Measurements from ENCODE around the gene PHF11. TPM values are rescaled to one million over a fixed set of nuclear protein-coding genes. Genes with fewer than 3 reads are reported as not detected.

PHF11 gene
- total RNA-seq, 1 experiment from 2014 or later: 16.0 TPM

DNA sequence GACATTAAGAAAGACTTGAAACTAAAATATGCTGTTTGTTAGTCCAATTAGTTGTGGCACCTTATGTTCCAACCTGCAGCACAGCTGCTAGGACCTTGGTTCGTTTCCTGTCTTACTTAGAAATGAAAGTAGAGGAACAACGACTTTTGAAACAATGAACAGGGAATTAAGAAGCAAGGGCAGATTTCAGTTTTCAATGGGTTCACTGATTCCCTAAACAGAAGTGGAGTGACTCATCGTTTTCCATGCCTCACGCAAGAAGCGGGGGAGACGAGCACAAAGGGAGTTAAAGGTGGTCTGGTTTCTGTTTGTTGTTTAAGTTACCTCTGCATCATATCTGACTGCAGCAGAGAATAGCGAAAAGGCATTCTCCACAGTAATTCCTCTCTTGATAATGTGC lies 44.8 kb downstream of the PHF11 start:
- TF ChIP-seq, protein P1, sequence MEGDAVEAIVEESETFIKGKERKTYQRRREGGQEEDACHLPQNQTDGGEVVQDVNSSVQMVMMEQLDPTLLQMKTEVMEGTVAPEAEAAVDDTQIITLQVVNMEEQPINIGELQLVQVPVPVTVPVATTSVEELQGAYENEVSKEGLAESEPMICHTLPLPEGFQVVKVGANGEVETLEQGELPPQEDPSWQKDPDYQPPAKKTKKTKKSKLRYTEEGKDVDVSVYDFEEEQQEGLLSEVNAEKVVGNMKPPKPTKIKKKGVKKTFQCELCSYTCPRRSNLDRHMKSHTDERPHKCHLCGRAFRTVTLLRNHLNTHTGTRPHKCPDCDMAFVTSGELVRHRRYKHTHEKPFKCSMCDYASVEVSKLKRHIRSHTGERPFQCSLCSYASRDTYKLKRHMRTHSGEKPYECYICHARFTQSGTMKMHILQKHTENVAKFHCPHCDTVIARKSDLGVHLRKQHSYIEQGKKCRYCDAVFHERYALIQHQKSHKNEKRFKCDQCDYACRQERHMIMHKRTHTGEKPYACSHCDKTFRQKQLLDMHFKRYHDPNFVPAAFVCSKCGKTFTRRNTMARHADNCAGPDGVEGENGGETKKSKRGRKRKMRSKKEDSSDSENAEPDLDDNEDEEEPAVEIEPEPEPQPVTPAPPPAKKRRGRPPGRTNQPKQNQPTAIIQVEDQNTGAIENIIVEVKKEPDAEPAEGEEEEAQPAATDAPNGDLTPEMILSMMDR (conservative IDR thresholded peaks at IDR 0.05; ENCODE audit: low read depth, low read length): no peak
- TF ChIP-seq EZH2 (IDR thresholded peaks at IDR 0.05; ENCODE audit: borderline replicate concordance, low read depth, low read length, poor library complexity, severe bottlenecking): no peak
- H3K27ac ChIP-seq (ENCODE audit: low read depth, low read length, poor library complexity, severe bottlenecking): no peak overlapping the region
- H3K36me3 ChIP-seq (ENCODE audit: insufficient read depth, low read length, poor library complexity, severe bottlenecking): peaks cover 6% of the 10 kb centered on the region
- CTCF ChIA-PET: no interaction called here
- H3K4me1 ChIP-seq (ENCODE audit: insufficient read depth, low read length, poor library complexity, severe bottlenecking): no peaks in the 10 kb centered on the region
- no peak for DNase-seq (ENCODE audit: low spot score)
- no peaks in the 10 kb centered on the region for H3K9me3 ChIP-seq (ENCODE audit: low read depth, low read length, poor library complexity, severe bottlenecking)
- H3K4me3 ChIP-seq (ENCODE audit: low read depth, low read length, poor library complexity, severe bottlenecking): no peak overlapping the region
- POLR2A ChIA-PET (ENCODE audit: low non-redundant PET): no interaction called here
- no peaks in the 10 kb centered on the region for H3K27me3 ChIP-seq (replicated peaks; ENCODE audit: insufficient read depth, low read depth, low read length, poor library complexity)
- intact Hi-C loops (cut with micrococcal nuclease; ENCODE audit: unreplicated experiment): no loop called here
- no TSS peak for BruUV-seq (replicated peaks)

- no peaks in the 10 kb centered on the region for H3K4me1 ChIP-seq (ENCODE audit: insufficient read depth, low read length, poor library complexity, severe bottlenecking)
- peaks cover 9% of the 10 kb centered on the region for H3K36me3 ChIP-seq (ENCODE audit: insufficient read depth, low read length, poor library complexity, severe bottlenecking)
- H3K9me3 ChIP-seq (ENCODE audit: low read depth, low read length, poor library complexity, severe bottlenecking): no peaks in the 10 kb centered on the region
- CTCF ChIA-PET: no interaction called here
- BruUV-seq (replicated peaks): no TSS peak
- intact Hi-C loops (cut with micrococcal nuclease; ENCODE audit: unreplicated experiment): no loop called here
- H3K27ac ChIP-seq (ENCODE audit: low read depth, low read length, poor library complexity, severe bottlenecking): no peak overlapping the region
- DNase-seq (ENCODE audit: low spot score): no peak
- no peaks in the 10 kb centered on the region for H3K27me3 ChIP-seq (replicated peaks; ENCODE audit: insufficient read depth, low read depth, low read length, poor library complexity)
- no peak for TF ChIP-seq EZH2 (IDR thresholded peaks at IDR 0.05; ENCODE audit: borderline replicate concordance, low read depth, low read length, poor library complexity, severe bottlenecking)
- TF ChIP-seq, protein P1 (conservative IDR thresholded peaks at IDR 0.05; ENCODE audit: low read depth, low read length): no peak
- POLR2A ChIA-PET (ENCODE audit: low non-redundant PET): no interaction called here
- no peak overlapping the region for H3K4me3 ChIP-seq (ENCODE audit: low read depth, low read length, poor library complexity, severe bottlenecking)
Observed at GRCh38 chr13:49543656-49544055, 47.9 kb downstream of the PHF11 start.

GRCh38 chr13:49545661-49546060 lies 49.9 kb downstream of the PHF11 start:
- no peaks in the 10 kb centered on the region for H3K4me1 ChIP-seq (ENCODE audit: insufficient read depth, low read length, poor library complexity, severe bottlenecking)
- BruUV-seq (replicated peaks): no TSS peak
- TF ChIP-seq, protein P1 (conservative IDR thresholded peaks at IDR 0.05; ENCODE audit: low read depth, low read length): no peak
- ChIA-PET CTCF (no interaction called here), POLR2A (ENCODE audit: low non-redundant PET) (no interaction called here)
- H3K4me3 ChIP-seq (ENCODE audit: low read depth, low read length, poor library complexity, severe bottlenecking): no peak overlapping the region
- H3K27me3 ChIP-seq (replicated peaks; ENCODE audit: insufficient read depth, low read depth, low read length, poor library complexity): no peaks in the 10 kb centered on the region
- H3K27ac ChIP-seq (ENCODE audit: low read depth, low read length, poor library complexity, severe bottlenecking): no peak overlapping the region
- peaks cover 2% of the 10 kb centered on the region for H3K36me3 ChIP-seq (ENCODE audit: insufficient read depth, low read length, poor library complexity, severe bottlenecking)
- intact Hi-C loops (cut with micrococcal nuclease; ENCODE audit: unreplicated experiment): no loop called here
- H3K9me3 ChIP-seq (ENCODE audit: low read depth, low read length, poor library complexity, severe bottlenecking): no peaks in the 10 kb centered on the region
- DNase-seq (ENCODE audit: low spot score): no peak
